Gastroesophageal sphincter (tissue), 3 donors: ENCODE results near the gene BCL2L2.

Experiments
- CTCF ChIP-seq, 4 experiments: fragments of 200-600 bp in 2 of 4; fragments of 450-650 bp in 2 of 4; sonication (generic) in 1 of 4; IDR thresholded peaks; one replicate each; pipeline ENCODE4 v1.5.1; 2017 to 2019; ENCODE audit warnings: antibody characterized with exemption in 4 of 4, mild to moderate bottlenecking in 2 of 4, moderate library complexity in 2 of 4
- EP300 ChIP-seq: sonication (generic); formaldehyde crosslinking; IDR thresholded peaks from one replicate; pipeline ENCODE4 v1.6.1; 2017; ENCODE audit warnings: antibody characterized with exemption, mild to moderate bottlenecking
- POLR2A ChIP-seq, 2 donors: fragments of 450-650 bp; IDR thresholded peaks; one replicate each; pipeline ENCODE4 v1.6.1; 2017; ENCODE audit warnings: antibody characterized with exemption in 2 of 2, mild to moderate bottlenecking in 2 of 2, moderate library complexity in 1 of 2

- no peak for TF ChIP-seq CTCF (IDR thresholded peaks at IDR 0.05)
- no peak for TF ChIP-seq EP300
- no peak for TF ChIP-seq POLR2A (IDR thresholded peaks at IDR 0.05)
These were observed 51.4 kb downstream of the BCL2L2 start for GRCh38 chr14:23358042-23358441.
